ENCODE measurements around the gene WDR35.

The WDR35 gene

GRCh38 chr2:19866771-19867170, 123.1 kb downstream of the WDR35 start:
- DNase-seq = no peak

DNA sequence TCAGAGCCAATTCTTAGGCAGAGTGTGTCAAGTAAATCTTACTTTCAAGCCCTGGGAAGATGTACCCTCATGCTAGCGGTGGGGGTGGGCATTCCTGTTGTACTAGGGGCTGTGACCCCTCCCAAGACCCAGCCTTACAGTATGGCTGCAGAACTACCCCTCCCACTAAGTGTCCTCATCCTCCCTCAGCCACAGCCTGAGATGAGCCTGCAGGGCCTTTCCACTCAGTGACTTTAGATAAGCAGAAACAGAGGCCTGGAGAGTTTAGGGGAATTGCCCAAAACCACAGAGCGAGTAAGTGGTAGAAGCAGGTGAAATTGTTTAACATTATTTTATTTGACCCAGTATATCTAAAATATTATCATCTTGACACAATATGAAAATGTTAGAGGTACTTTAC, 124.8 kb downstream of the WDR35 start:
- no peak for DNase-seq

GRCh38 chr2:19864381-19864780, 125.5 kb downstream of the WDR35 start:
- no peak for DNase-seq

DNA sequence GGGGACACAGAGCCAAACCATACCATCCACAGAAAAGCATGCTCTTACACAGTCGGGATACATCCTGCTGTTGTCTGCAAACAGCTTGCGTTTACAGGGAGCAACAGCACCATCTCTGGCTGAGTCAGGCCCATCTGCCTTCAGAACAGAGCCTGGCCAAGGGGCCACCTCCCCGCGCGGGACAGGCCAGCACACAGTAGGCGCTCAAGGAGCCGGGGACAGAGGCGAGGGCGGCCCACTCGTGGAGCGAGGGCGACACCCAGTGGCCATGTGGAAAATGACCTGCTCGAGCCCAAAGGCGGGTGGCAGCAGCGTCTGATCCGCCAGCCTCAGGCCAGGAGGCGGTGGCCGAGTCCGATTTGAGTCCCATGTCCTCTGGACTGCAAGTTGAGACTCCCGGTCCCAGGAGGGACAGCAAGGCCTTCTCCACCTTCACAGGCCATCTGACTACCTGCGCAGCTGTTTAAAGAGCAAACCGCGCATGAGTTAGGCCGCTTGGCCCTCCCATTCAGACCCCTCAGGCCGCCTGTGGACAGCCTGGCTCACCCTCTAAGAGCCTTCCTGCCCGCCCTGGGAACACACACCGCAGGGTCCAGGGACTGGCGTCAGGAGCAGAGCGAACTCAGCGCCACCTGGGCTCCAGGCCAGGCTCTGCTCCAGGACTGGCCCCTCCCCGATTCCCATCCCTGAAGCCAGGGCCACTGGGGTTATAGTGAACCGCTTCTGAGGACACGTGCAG, 126.4 kb downstream of the WDR35 start:
- peak; percentile 59 for DNase-seq

- DNase-seq = no peak
Observed at GRCh38 chr2:19861813-19862212, 128.1 kb downstream of the WDR35 start.
